ENCODE results near the gene CYTH2. TPM values are rescaled to one million over a fixed set of nuclear protein-coding genes. Genes with fewer than 3 reads are reported as not detected.

CYTH2 gene
- total RNA-seq, 1 donor from 2014 or later: 50.3 TPM

DNA sequence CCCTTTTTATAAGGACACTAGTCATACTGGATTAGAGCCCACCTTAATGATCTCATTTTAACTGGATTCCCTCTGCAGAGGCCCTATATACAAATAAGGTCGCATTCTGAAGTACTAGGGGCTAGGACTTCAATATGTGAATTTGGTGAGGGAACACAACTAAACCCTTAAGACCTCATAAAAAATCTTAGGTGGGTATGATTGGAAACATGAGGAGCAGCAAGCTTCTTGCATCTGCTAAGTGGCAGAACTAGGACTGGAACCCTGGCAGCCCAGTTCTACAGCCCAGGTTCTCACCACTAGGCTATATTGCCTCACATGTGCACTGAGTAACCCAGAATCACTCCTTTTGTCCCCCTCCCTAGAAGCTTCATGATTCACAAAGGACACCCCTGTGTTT, 40.5 kb upstream of the CYTH2 start:
- no peak overlapping the region for H3K4me3 Mint-ChIP-seq

DNA sequence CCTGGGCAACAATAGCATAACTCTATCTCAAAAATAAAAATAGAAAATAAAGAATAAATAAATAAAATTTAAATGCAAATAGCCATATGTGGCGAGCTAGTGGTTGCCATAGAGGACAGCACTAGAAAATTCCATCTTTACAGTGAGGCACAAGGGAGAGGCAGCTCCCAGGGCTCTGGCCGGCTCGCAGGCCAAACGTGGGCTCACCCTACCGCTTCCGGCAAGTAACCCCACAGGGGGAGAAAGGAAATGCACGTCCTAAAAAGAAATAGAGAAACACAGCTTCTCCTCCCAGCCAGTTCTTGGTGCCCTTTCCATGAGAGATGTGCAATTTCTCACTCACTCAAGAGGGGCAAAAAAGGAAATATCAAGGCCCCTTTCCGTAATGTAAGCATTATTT, 35.8 kb upstream of the CYTH2 start:
- Mint-ChIP-seq H3K27ac (no peak overlapping the region), H3K4me3 (no peak overlapping the region), H3K27me3 (ENCODE audit: insufficient read depth, low read depth) (peaks cover 4% of the 10 kb centered on the region), H3K9me3 (no peaks in the 10 kb centered on the region), H3K4me1 (peaks cover 3% of the 10 kb centered on the region), H3K36me3 (peaks cover 3% of the 10 kb centered on the region)
- Histone ChIP-seq H3K27me3 (no peaks in the 10 kb centered on the region), H3K79me2 (ENCODE audit: low read depth) (no peaks in the 10 kb centered on the region), H2AFZ (replicated peaks) (no peak overlapping the region), H3K9me3 (ENCODE audit: low read depth) (no peaks in the 10 kb centered on the region), H3K4me2 (no peak overlapping the region), H3K36me3 (no peaks in the 10 kb centered on the region), H3K4me1 (no peaks in the 10 kb centered on the region), H3K27ac (no peak overlapping the region), H3F3A (ENCODE audit: low read depth) (no peaks in the 10 kb centered on the region), H3K4me3 (no peak overlapping the region), H4K20me1 (ENCODE audit: low read depth) (no peaks in the 10 kb centered on the region), H3K9ac (no peak overlapping the region)
- TF ChIP-seq EZH2phosphoT487 (IDR thresholded peaks at IDR 0.05): no peak
- no peak for DNase-seq (ENCODE audit: low spot score)

More for the DNA sequence above, 40.5 kb upstream of the CYTH2 start:
- DNase-seq (ENCODE audit: low spot score): no peak
- Histone ChIP-seq H3K27ac (no peak overlapping the region), H3K4me3 (no peak overlapping the region), H3K9me3 (ENCODE audit: low read depth) (no peaks in the 10 kb centered on the region), H3K27me3 (no peaks in the 10 kb centered on the region), H2AFZ (replicated peaks) (no peak overlapping the region), H4K20me1 (ENCODE audit: low read depth) (no peaks in the 10 kb centered on the region), H3F3A (ENCODE audit: low read depth) (no peaks in the 10 kb centered on the region), H3K9ac (no peak overlapping the region), H3K36me3 (no peaks in the 10 kb centered on the region), H3K4me1 (peaks cover 4% of the 10 kb centered on the region), H3K79me2 (ENCODE audit: low read depth) (no peaks in the 10 kb centered on the region), H3K4me2 (no peak overlapping the region)
- H3K9me3 Mint-ChIP-seq: no peaks in the 10 kb centered on the region
- H3K36me3 Mint-ChIP-seq: peaks cover 3% of the 10 kb centered on the region
- TF ChIP-seq EZH2 (IDR thresholded peaks at IDR 0.05) (no peak), EZH2phosphoT487 (IDR thresholded peaks at IDR 0.05) (no peak)
- TF ChIP-seq, protein P1, sequence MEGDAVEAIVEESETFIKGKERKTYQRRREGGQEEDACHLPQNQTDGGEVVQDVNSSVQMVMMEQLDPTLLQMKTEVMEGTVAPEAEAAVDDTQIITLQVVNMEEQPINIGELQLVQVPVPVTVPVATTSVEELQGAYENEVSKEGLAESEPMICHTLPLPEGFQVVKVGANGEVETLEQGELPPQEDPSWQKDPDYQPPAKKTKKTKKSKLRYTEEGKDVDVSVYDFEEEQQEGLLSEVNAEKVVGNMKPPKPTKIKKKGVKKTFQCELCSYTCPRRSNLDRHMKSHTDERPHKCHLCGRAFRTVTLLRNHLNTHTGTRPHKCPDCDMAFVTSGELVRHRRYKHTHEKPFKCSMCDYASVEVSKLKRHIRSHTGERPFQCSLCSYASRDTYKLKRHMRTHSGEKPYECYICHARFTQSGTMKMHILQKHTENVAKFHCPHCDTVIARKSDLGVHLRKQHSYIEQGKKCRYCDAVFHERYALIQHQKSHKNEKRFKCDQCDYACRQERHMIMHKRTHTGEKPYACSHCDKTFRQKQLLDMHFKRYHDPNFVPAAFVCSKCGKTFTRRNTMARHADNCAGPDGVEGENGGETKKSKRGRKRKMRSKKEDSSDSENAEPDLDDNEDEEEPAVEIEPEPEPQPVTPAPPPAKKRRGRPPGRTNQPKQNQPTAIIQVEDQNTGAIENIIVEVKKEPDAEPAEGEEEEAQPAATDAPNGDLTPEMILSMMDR (IDR thresholded peaks at IDR 0.05): no peak
- H3K27ac Mint-ChIP-seq: no peak overlapping the region
- H3K4me1 Mint-ChIP-seq: peaks cover 6% of the 10 kb centered on the region
- H3K27me3 Mint-ChIP-seq (ENCODE audit: insufficient read depth, low read depth): peaks cover 5% of the 10 kb centered on the region

DNA sequence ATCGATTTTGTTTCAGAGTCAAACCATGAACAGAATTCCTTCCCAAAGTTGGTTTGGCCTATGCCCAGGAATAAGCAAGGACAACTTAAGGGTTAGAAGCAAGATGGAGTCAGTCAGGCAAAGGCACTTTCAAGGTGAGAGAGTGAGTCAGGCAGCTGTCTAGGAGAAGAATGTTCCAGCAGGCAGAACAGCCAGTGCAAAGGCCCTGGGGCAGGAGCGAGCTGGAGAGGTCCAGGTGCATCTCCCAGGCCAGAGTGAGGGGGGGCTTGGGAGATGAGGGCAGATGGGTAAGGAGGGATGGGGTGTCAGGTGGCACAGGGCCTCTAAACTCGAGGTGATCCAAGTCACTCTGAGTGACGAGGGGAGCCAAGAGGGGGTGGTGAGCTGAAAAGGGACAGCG, 32.6 kb upstream of the CYTH2 start:
- Mint-ChIP-seq H3K4me1 (peaks cover 3% of the 10 kb centered on the region), H3K36me3 (no peaks in the 10 kb centered on the region), H3K27me3 (ENCODE audit: insufficient read depth, low read depth) (no peaks in the 10 kb centered on the region), H3K9me3 (no peaks in the 10 kb centered on the region), H3K27ac (no peak overlapping the region), H3K4me3 (no peak overlapping the region)
- no peak overlapping the region for H3K9ac ChIP-seq
- no peak overlapping the region for H3K4me2 ChIP-seq
- no peak for DNase-seq (ENCODE audit: low spot score)
- H3K4me3 ChIP-seq: no peak overlapping the region
- H3K27ac ChIP-seq: no peak overlapping the region
- H3K27me3 ChIP-seq: peaks cover 4% of the 10 kb centered on the region
- H3K9me3 ChIP-seq (ENCODE audit: low read depth): no peaks in the 10 kb centered on the region
- H3K79me2 ChIP-seq (ENCODE audit: low read depth): no peaks in the 10 kb centered on the region
- TF ChIP-seq, protein P1 (IDR thresholded peaks at IDR 0.05): no peak
- TF ChIP-seq EZH2 (IDR thresholded peaks at IDR 0.05): no peak
- no peak for TF ChIP-seq EZH2phosphoT487 (IDR thresholded peaks at IDR 0.05)
- H4K20me1 ChIP-seq (ENCODE audit: low read depth): no peaks in the 10 kb centered on the region
- no peak overlapping the region for H2AFZ ChIP-seq (replicated peaks)
- no peaks in the 10 kb centered on the region for H3F3A ChIP-seq (ENCODE audit: low read depth)
- no peaks in the 10 kb centered on the region for H3K4me1 ChIP-seq
- H3K36me3 ChIP-seq: no peaks in the 10 kb centered on the region

DNA sequence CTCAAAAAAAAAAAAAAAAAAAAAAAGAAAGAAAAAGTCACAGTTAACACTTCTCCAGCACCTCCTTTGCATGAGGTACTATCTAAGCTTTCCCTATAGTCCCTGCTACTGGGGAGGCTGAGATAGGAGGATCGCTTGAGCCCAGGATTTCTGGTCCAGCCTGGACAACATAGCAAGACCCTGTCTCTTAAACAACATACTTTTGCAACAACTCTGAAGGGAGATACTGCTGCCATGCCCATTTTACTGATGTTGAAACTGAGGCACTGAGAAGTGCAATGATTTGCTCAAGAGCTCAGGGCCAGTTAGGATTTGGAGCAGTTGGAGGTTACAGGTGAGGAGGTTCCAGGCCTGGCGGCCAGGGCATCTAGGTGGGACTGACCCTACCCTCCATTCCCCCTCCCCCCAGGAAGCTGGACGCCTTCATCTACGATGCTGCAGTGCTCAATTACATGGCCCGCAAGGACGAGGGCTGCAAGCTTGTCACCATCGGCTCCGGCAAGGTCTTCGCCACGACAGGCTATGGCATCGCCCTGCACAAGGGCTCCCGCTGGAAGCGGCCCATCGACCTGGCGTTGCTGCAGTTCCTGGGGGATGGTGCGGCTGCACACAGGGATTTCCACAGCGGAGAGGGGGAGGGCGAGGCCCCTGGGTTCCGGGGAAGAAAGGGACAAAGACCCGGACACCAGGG, 27.7 kb upstream of the CYTH2 start:
- Histone ChIP-seq H3K27me3 (peaks cover 37% of the 10 kb centered on the region), H3K4me1 (peaks cover 11% of the 10 kb centered on the region), H2AFZ (replicated peaks) (no peak overlapping the region), H3K36me3 (no peaks in the 10 kb centered on the region), H3K9me3 (ENCODE audit: low read depth) (no peaks in the 10 kb centered on the region), H3K79me2 (ENCODE audit: low read depth) (peaks cover 7% of the 10 kb centered on the region), H3F3A (ENCODE audit: low read depth) (peaks cover 22% of the 10 kb centered on the region), H4K20me1 (ENCODE audit: low read depth) (no peaks in the 10 kb centered on the region), H3K9ac (no peak overlapping the region), H3K27ac (no peak overlapping the region), H3K4me3 (no peak overlapping the region), H3K4me2 (no peak overlapping the region)
- no peak overlapping the region for H3K27ac Mint-ChIP-seq
- H3K9me3 Mint-ChIP-seq: peaks cover 6% of the 10 kb centered on the region
- H3K4me1 Mint-ChIP-seq: peaks cover 17% of the 10 kb centered on the region
- no peak for TF ChIP-seq EZH2 (IDR thresholded peaks at IDR 0.05)
- DNase-seq (ENCODE audit: low spot score): no peak
- H3K36me3 Mint-ChIP-seq: peaks cover 6% of the 10 kb centered on the region
- no peak overlapping the region for H3K4me3 Mint-ChIP-seq
- peaks cover 2% of the 10 kb centered on the region for H3K27me3 Mint-ChIP-seq (ENCODE audit: insufficient read depth, low read depth)
